ENCODE data around the gene SUN1.

SUN1 gene

GRCh38 chr7:844043-844442 is 11.8 kb downstream of the SUN1 start:
- TF ChIP-seq ZNF791 (tag by site-specific recombination; IDR thresholded peaks at IDR 0.05) (no peak), SP2 (tag by site-specific recombination; IDR thresholded peaks at IDR 0.05) (no peak), ZNF391 (tag by site-specific recombination; IDR thresholded peaks at IDR 0.05; ENCODE audit: borderline replicate concordance, low read depth) (no peak), ZNF433 (tag by site-specific recombination; IDR thresholded peaks at IDR 0.05; ENCODE audit: low read depth) (no peak), ZIC2 (tag by site-specific recombination; IDR thresholded peaks at IDR 0.05) (peak; percentile 85), ZNF146 (tag by site-specific recombination; IDR thresholded peaks at IDR 0.05) (no peak)
- Histone ChIP-seq H3K9me3 (ENCODE audit: control insufficient read depth, insufficient read depth, low read depth, low read length) (no peaks in the 10 kb centered on the region), H3K36me3 (ENCODE audit: control insufficient read depth in 2 of 2, insufficient read depth in 1 of 2, low read length in 2 of 2) (peaks cover 8 to 49% of the 10 kb centered on the region in 2 experiments; a peak in 2 of 3 replicates), H3K4me1 (ENCODE audit: control insufficient read depth, insufficient read depth, low read length) (no peaks in the 10 kb centered on the region), H3K4me3 (ENCODE audit: low read depth, low read length) (no peak overlapping the region), H3K27ac (ENCODE audit: extremely low read depth, low read depth, low read length) (no peak overlapping the region)
- ChIA-PET POLR2A (no interaction called here), CTCF (no interaction called here)

GRCh38 chr7:844514-844913 is 12.2 kb downstream of the SUN1 start:
- no peaks in the 10 kb centered on the region for H3K9me3 ChIP-seq (ENCODE audit: control insufficient read depth, insufficient read depth, low read depth, low read length)
- no peak for TF ChIP-seq ZNF639 (tag by site-specific recombination; IDR thresholded peaks at IDR 0.05)
- TF ChIP-seq ZNF24 (tag by site-specific recombination; IDR thresholded peaks at IDR 0.05) = no peak
- TF ChIP-seq ZNF391 (tag by site-specific recombination; IDR thresholded peaks at IDR 0.05; ENCODE audit: borderline replicate concordance, low read depth) = no peak
- H3K36me3 ChIP-seq (ENCODE audit: control insufficient read depth in 2 of 2, insufficient read depth in 1 of 2, low read length in 2 of 2) = peaks cover 8 to 49% of the 10 kb centered on the region in 2 experiments; a peak in 2 of 3 replicates
- H3K27ac ChIP-seq (ENCODE audit: extremely low read depth, low read depth, low read length) = no peak overlapping the region
- H3K4me1 ChIP-seq (ENCODE audit: control insufficient read depth, insufficient read depth, low read length) = no peaks in the 10 kb centered on the region
- ChIA-PET POLR2A (no interaction called here), CTCF (interaction anchor here (1.2 kb wide), 1 partner anchor 62 kb away, joined by 3 read pairs; no protein-coding TSS in a partner anchor)
- H3K4me3 ChIP-seq (ENCODE audit: low read depth, low read length) = no peak overlapping the region

GRCh38 chr7:845091-845490 is 12.8 kb downstream of the SUN1 start:
- POLR2A ChIA-PET = no interaction called here
- H3K9me3 ChIP-seq (ENCODE audit: control insufficient read depth, insufficient read depth, low read depth, low read length) = no peaks in the 10 kb centered on the region
- CTCF ChIA-PET = interaction anchor here (0.7 to 1.2 kb wide), 2 partner anchors 62 to 525 kb away, joined by 3 read pairs; no protein-coding TSS in a partner anchor
- H3K27ac ChIP-seq (ENCODE audit: extremely low read depth, low read depth, low read length) = no peak overlapping the region
- H3K4me1 ChIP-seq (ENCODE audit: control insufficient read depth, insufficient read depth, low read length) = no peaks in the 10 kb centered on the region
- no peak overlapping the region for H3K4me3 ChIP-seq (ENCODE audit: low read depth, low read length)
- TF ChIP-seq ZNF830 (tag by site-specific recombination; IDR thresholded peaks at IDR 0.05; ENCODE audit: low read depth) (no peak), ZFP69B (tag by site-specific recombination; IDR thresholded peaks at IDR 0.05) (no peak), ZNF561 (tag by site-specific recombination; IDR thresholded peaks at IDR 0.05; ENCODE audit: borderline replicate concordance) (no peak), CTCF (tag by site-specific recombination; IDR thresholded peaks at IDR 0.05) (no peak), ZBTB48 (tag by site-specific recombination; IDR thresholded peaks at IDR 0.05) (no peak), ZNF280D (tag by site-specific recombination; IDR thresholded peaks at IDR 0.05) (no peak), ZBTB6 (tag by site-specific recombination; IDR thresholded peaks at IDR 0.05) (no peak), ZSCAN30 (tag by site-specific recombination; IDR thresholded peaks at IDR 0.05) (no peak), ZNF670 (tag by site-specific recombination; IDR thresholded peaks at IDR 0.05; ENCODE audit: low read depth) (no peak), TRIM28 (IDR thresholded peaks at IDR 0.05; ENCODE audit: borderline replicate concordance, low read length) (no peak), ZNF223 (tag by site-specific recombination; IDR thresholded peaks at IDR 0.05) (no peak), ZNF362 (tag by site-specific recombination; IDR thresholded peaks at IDR 0.05) (no peak), ZNF654 (tag by site-specific recombination; IDR thresholded peaks at IDR 0.05; ENCODE audit: low read depth) (no peak), ZIC2 (tag by site-specific recombination; IDR thresholded peaks at IDR 0.05) (no peak), SP2 (tag by site-specific recombination; IDR thresholded peaks at IDR 0.05) (no peak), ZNF211 (tag by site-specific recombination; IDR thresholded peaks at IDR 0.05; ENCODE audit: low read depth) (no peak)
- peaks cover 8 to 48% of the 10 kb centered on the region in 2 experiments; a peak in 2 of 3 replicates for H3K36me3 ChIP-seq (ENCODE audit: control insufficient read depth in 2 of 2, insufficient read depth in 1 of 2, low read length in 2 of 2)

Measured in HEK293 (cell line).